Panc1 (cell line): ENCODE data around the gene CRLF1. TPM values are rescaled to one million over a fixed set of nuclear protein-coding genes. Genes with fewer than 3 reads are reported as not detected.

Source experiments
- ATAC-seq: fragments of 200-7000 bp; cut with Tn5 transposase; 2 replicates; pipeline ENCODE4 v1.9.1; 2020; ENCODE audit warnings: mild to moderate bottlenecking, moderate library complexity
- BruUV-seq: library from RNA; stranded (reverse); fragments of 400-500 nt; replicated peaks from 2 replicates; lab custom pipeline; 2021; lab: Mats Ljungman, UMichigan
- CTCF ChIA-PET: fragments of 300-600 bp; sonication (Branson Sonifier 250); formaldehyde crosslinking; loops from one replicate; lab custom pipeline; 2022; ENCODE audit warnings: antibody characterized with exemption; lab: Charles Lee
- POLR2A ChIA-PET: fragments of 300-600 bp; sonication (Branson Sonifier 250); formaldehyde crosslinking; loops from one replicate; lab custom pipeline; 2022; ENCODE audit warnings: antibody characterized with exemption; lab: Charles Lee
- DNase-seq: peaks from one replicate; pipeline ENCODE4 v3.0.0-alpha.2; 2010; ENCODE audit warnings: low read depth, low spot score
- H3K27ac ChIP-seq: 2 replicates; pipeline ENCODE4 v1.5.1; 2011; ENCODE audit warnings: mild to moderate bottlenecking, low read length, inconsistent platforms
- H3K27me3 ChIP-seq: fragments of 200-500 bp; sonication (Bioruptor generic); 2 replicates; pipeline ENCODE4 v1.6.0; 2014; ENCODE audit warnings: low read length, inconsistent platforms; ENCODE audit not compliant: control insufficient read depth, insufficient read depth
- H3K36me3 ChIP-seq: fragments of 200-500 bp; sonication (Bioruptor generic); 2 replicates; pipeline ENCODE4 v1.5.1; 2014; ENCODE audit warnings: inconsistent platforms, mild to moderate bottlenecking, low read length, moderate library complexity; ENCODE audit not compliant: control insufficient read depth, insufficient read depth
- H3K4me1 ChIP-seq: 2 replicates; pipeline ENCODE4 v1.5.1; 2011; ENCODE audit warnings: inconsistent platforms, mild to moderate bottlenecking, low read length, moderate library complexity; ENCODE audit not compliant: control insufficient read depth, insufficient read depth
- H3K4me3 ChIP-seq, 2 experiments: 2 replicates each; pipeline ENCODE4 v1.5.1; 2011 to 2012; ENCODE audit warnings: low read depth in 2 of 2, low read length in 2 of 2, mild to moderate bottlenecking in 2 of 2, inconsistent platforms in 1 of 2, moderate library complexity in 1 of 2
- H3K9me3 ChIP-seq: fragments of 200-500 bp; sonication (Bioruptor generic); 2 replicates; pipeline ENCODE4 v1.5.1; 2014; ENCODE audit warnings: low read depth, mild to moderate bottlenecking, inconsistent platforms, low read length, moderate library complexity; ENCODE audit not compliant: control insufficient read depth, insufficient read depth
- CTCF ChIP-seq: fragments of 450-650 bp; IDR thresholded peaks from 2 replicates; pipeline ENCODE4 v1.5.1; 2017; ENCODE audit warnings: mild to moderate bottlenecking
- POLR2AphosphoS5 ChIP-seq: IDR thresholded peaks from 2 replicates; pipeline ENCODE4 v1.6.1; 2012; ENCODE audit warnings: mild to moderate bottlenecking, low read depth, low read length, moderate library complexity
- SIN3A ChIP-seq: IDR thresholded peaks from 2 replicates; pipeline ENCODE4 v1.6.1; 2012; ENCODE audit warnings: low read depth, mild to moderate bottlenecking, low read length, moderate library complexity, borderline replicate concordance; ENCODE audit not compliant: insufficient read depth
- TCF7L2 ChIP-seq: IDR thresholded peaks from 2 replicates; pipeline ENCODE4 v1.6.1; 2011; ENCODE audit warnings: mild to moderate bottlenecking, low read depth, low read length, inconsistent platforms
- in situ Hi-C: cut with HindIII; loops from 2 replicates; pipeline ENCODE4 v1.10.0; 2016; ENCODE audit warnings: low sequenced_read_pairs, low pct_unique_long_range_greater_than_20kb
- intact Hi-C: fragments of 100-400 bp; cut with micrococcal nuclease; formaldehyde crosslinking; loops from one replicate; pipeline ENCODE4 v1.10.0; 2022; ENCODE audit not compliant: unreplicated experiment
- total RNA-seq: library from RNA; stranded (reverse); gene quantifications from one replicate; pipeline ENCODE4 v1.2.1, GENCODE V29; 2021; ENCODE audit not compliant: unreplicated experiment
- TF ChIP-seq, protein P1 (sequence below), 2 experiments: IDR thresholded peaks; 2 replicates each; pipeline ENCODE4 v1.6.1; 2011 to 2012; ENCODE audit warnings: low read depth in 2 of 2, control low read depth in 1 of 2, low read length in 1 of 2, mild to moderate bottlenecking in 1 of 2, moderate library complexity in 1 of 2; ENCODE audit not compliant: insufficient read depth in 1 of 2

The CRLF1 gene
- total RNA-seq, 1 experiment from 2014 or later = 3.5 TPM

DNA sequence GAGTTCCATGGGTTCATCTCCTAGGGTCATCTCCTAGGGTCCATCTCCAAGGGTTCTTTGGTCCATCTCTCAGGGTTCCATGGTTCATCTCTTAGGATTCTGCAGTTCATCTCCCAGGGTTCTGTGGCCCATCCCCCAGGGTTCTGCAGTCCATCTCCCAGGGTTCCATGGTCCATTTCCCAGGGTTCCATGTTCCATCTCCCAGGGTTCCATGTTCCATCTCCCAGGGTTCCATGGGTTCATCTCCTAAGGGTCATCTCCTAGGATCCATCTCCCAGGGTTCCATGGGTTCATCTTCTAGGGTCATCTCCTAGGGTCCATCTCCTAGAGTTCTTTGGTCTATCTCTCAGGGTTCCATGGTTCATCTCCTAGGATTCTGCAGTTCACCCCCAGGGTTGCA, 11.0 kb upstream of the CRLF1 start:
- in situ Hi-C loops = no loop called here
- BruUV-seq = no TSS peak
- H3K27ac ChIP-seq = no peak overlapping the region

GRCh38 chr19:18616023-18616422, 9.4 kb upstream of the CRLF1 start:
- Histone ChIP-seq H3K27ac (no peak overlapping the region), H3K4me1 (0 out of 2 replicates have a peak, but pooled peaks cover 5% of the 10 kb centered on the region), H3K9me3 (no peaks in the 10 kb centered on the region), H3K27me3 (no peaks in the 10 kb centered on the region; the same call in 1 of the 2 replicates), H3K36me3 (no peaks in the 10 kb centered on the region), H3K4me3 (no peak overlapping the region)
- no peak for TF ChIP-seq CTCF
- TF ChIP-seq, protein P1, sequence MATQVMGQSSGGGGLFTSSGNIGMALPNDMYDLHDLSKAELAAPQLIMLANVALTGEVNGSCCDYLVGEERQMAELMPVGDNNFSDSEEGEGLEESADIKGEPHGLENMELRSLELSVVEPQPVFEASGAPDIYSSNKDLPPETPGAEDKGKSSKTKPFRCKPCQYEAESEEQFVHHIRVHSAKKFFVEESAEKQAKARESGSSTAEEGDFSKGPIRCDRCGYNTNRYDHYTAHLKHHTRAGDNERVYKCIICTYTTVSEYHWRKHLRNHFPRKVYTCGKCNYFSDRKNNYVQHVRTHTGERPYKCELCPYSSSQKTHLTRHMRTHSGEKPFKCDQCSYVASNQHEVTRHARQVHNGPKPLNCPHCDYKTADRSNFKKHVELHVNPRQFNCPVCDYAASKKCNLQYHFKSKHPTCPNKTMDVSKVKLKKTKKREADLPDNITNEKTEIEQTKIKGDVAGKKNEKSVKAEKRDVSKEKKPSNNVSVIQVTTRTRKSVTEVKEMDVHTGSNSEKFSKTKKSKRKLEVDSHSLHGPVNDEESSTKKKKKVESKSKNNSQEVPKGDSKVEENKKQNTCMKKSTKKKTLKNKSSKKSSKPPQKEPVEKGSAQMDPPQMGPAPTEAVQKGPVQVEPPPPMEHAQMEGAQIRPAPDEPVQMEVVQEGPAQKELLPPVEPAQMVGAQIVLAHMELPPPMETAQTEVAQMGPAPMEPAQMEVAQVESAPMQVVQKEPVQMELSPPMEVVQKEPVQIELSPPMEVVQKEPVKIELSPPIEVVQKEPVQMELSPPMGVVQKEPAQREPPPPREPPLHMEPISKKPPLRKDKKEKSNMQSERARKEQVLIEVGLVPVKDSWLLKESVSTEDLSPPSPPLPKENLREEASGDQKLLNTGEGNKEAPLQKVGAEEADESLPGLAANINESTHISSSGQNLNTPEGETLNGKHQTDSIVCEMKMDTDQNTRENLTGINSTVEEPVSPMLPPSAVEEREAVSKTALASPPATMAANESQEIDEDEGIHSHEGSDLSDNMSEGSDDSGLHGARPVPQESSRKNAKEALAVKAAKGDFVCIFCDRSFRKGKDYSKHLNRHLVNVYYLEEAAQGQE (IDR thresholded peaks at IDR 0.05; ENCODE audit: insufficient read depth in 1 of 2, low read depth in 2 of 2, low read length in 1 of 2) = no peak
- ChIA-PET POLR2A (no interaction called here), CTCF (no interaction called here)
- in situ Hi-C loops (no loop called here), intact Hi-C loops (no loop called here)
- no TSS peak for BruUV-seq
- ATAC-seq (no peak), DNase-seq (no peak)

More for the DNA sequence above, 11.0 kb upstream of the CRLF1 start:
- TF ChIP-seq POLR2AphosphoS5 (no peak), CTCF (no peak), TCF7L2 (no peak), SIN3A (no peak)
- TF ChIP-seq, protein P1 (IDR thresholded peaks at IDR 0.05; ENCODE audit: insufficient read depth in 1 of 2, low read depth in 2 of 2, low read length in 1 of 2) = no peak
- Histone ChIP-seq H3K9me3 (no peaks in the 10 kb centered on the region), H3K36me3 (no peaks in the 10 kb centered on the region), H3K4me3 (no peak overlapping the region), H3K4me1 (no peaks in the 10 kb centered on the region), H3K27me3 (no peaks in the 10 kb centered on the region)
- no peak for DNase-seq
- intact Hi-C loops = no loop called here
- ChIA-PET CTCF (no interaction called here), POLR2A (no interaction called here)
- ATAC-seq = no peak
